Tibial artery (tissue), 4 donors: ENCODE data around the gene ARV1.
"Not testable (repeated sequence)": the region's sequence is repeated elsewhere in the genome, so short reads cannot be mapped to it uniquely, and the experiment has no call there.

Source experiments
- DNase-seq, 2 donors: peaks; one replicate each; pipeline ENCODE4 v3.0.0-alpha.2; 2019
- H3K27ac ChIP-seq, 2 donors: fragments of 200-600 bp; sonication (generic) in 1 of 2; 1 replicate in 1 of 2; 2 replicates in 1 of 2; pipeline ENCODE4 v1.5.1; 2018 to 2019; ENCODE audit warnings: mild to moderate bottlenecking in 1 of 2
- H3K27me3 ChIP-seq, 2 donors: fragments of 200-600 bp; sonication (generic) in 1 of 2; one replicate each; pipeline versions ENCODE4 v1.5.1 to v1.6.0; 2016 to 2019
- H3K36me3 ChIP-seq, 3 donors: fragments of 200-600 bp; sonication (generic) in 2 of 3; one replicate each; pipeline ENCODE4 v1.5.1; 2016 to 2019; ENCODE audit warnings: mild to moderate bottlenecking in 2 of 3
- H3K4me1 ChIP-seq, 4 donors: fragments of 200-600 bp; sonication (generic) in 2 of 4; 1 replicate in 3 of 4; 2 replicates in 1 of 4; pipeline ENCODE4 v1.5.1; 2016 to 2019
- H3K4me3 ChIP-seq, 2 donors: fragments of 200-600 bp; sonication (generic) in 1 of 2; 1 replicate in 1 of 2; 2 replicates in 1 of 2; pipeline ENCODE4 v1.5.1; 2018 to 2019; ENCODE audit warnings: mild to moderate bottlenecking in 2 of 2
- H3K9me3 ChIP-seq, 3 donors: fragments of 200-600 bp; sonication (generic) in 1 of 3; one replicate each; pipeline ENCODE4 v1.5.1; 2016 to 2019
- CTCF ChIP-seq, 2 experiments: fragments of 200-600 bp in 1 of 2; fragments of 450-650 bp in 1 of 2; IDR thresholded peaks; one replicate each; pipeline ENCODE4 v1.5.1; 2017 to 2019; ENCODE audit warnings: antibody characterized with exemption in 2 of 2, mild to moderate bottlenecking in 1 of 2, moderate library complexity in 1 of 2
- intact Hi-C: fragments of 100-400 bp; cut with DNase I; formaldehyde crosslinking; loops from one replicate; pipeline ENCODE4 v1.15.0; 2023; ENCODE audit warnings: low total_unique reads

Gene ARV1

GRCh38 chr1:231020139-231020601, 41.3 kb downstream of the ARV1 start:
- TF ChIP-seq CTCF (IDR thresholded peaks at IDR 0.05) = no peak
- DNase-seq = no peak
- Histone ChIP-seq H3K9me3 (no peaks in the 10 kb centered on the region), H3K27me3 (no peaks in the 10 kb centered on the region), H3K4me3 (no peak overlapping the region), H3K36me3 (peaks cover 0 to 8% (median 0%) of the 10 kb centered on the region in 3 donors), H3K4me1 (no peaks in the 10 kb centered on the region), H3K27ac (no peak overlapping the region)
- intact Hi-C loops = no loop called here

GRCh38 chr1:231020816-231021215, 41.9 kb downstream of the ARV1 start:
- Histone ChIP-seq H3K27me3 (no peaks in the 10 kb centered on the region), H3K4me3 (no peak overlapping the region), H3K27ac (no peak overlapping the region), H3K36me3 (peaks cover 0 to 8% (median 0%) of the 10 kb centered on the region in 3 donors), H3K4me1 (no peaks in the 10 kb centered on the region), H3K9me3 (no peaks in the 10 kb centered on the region)
- no peak for DNase-seq
- TF ChIP-seq CTCF (IDR thresholded peaks at IDR 0.05) = no peak
- intact Hi-C loops = no loop called here

GRCh38 chr1:231021540-231022031, 42.7 kb downstream of the ARV1 start:
- intact Hi-C loops = no loop called here
- H3K27ac ChIP-seq = no peak overlapping the region

GRCh38 chr1:231022543-231022942, 43.6 kb downstream of the ARV1 start:
- H3K27ac ChIP-seq, DNase-seq, H3K36me3 ChIP-seq, H3K4me3 ChIP-seq, H3K4me1 ChIP-seq, H3K27me3 ChIP-seq, intact Hi-C loops, H3K9me3 ChIP-seq: not testable (repeated sequence)

More at GRCh38 chr1:231021540-231022031, 42.7 kb downstream of the ARV1 start:
- Histone ChIP-seq H3K36me3 (peaks cover 0 to 8% (median 0%) of the 10 kb centered on the region in 3 donors), H3K9me3 (no peaks in the 10 kb centered on the region), H3K27me3 (no peaks in the 10 kb centered on the region), H3K4me1 (no peaks in the 10 kb centered on the region), H3K4me3 (no peak overlapping the region)
- no peak for DNase-seq
- TF ChIP-seq CTCF (IDR thresholded peaks at IDR 0.05) = no peak

GRCh38 chr1:231023150-231023549, 44.3 kb downstream of the ARV1 start:
- Histone ChIP-seq H3K9me3 (no peaks in the 10 kb centered on the region), H3K4me1 (no peaks in the 10 kb centered on the region), H3K27ac (no peak overlapping the region), H3K36me3 (peaks cover 0 to 8% (median 0%) of the 10 kb centered on the region in 3 donors), H3K27me3 (no peaks in the 10 kb centered on the region), H3K4me3 (no peak overlapping the region)
- intact Hi-C loops = no loop called here
- no peak for TF ChIP-seq CTCF (IDR thresholded peaks at IDR 0.05)
- DNase-seq = no peak

- Histone ChIP-seq H3K9me3 (no peaks in the 10 kb centered on the region), H3K4me3 (no peak overlapping the region), H3K27me3 (no peaks in the 10 kb centered on the region), H3K4me1 (no peaks in the 10 kb centered on the region), H3K36me3 (no peaks in the 10 kb centered on the region), H3K27ac (no peak overlapping the region)
- no peak for TF ChIP-seq CTCF (IDR thresholded peaks at IDR 0.05)
- no peak for DNase-seq
- intact Hi-C loops = no loop called here
Measured at GRCh38 chr1:231026576-231026975, 47.7 kb downstream of the ARV1 start.
